IMR-90 (cell line): ENCODE data around the gene ULK1. TPM values are rescaled to one million over a fixed set of nuclear protein-coding genes. Genes with fewer than 3 reads are reported as not detected.

Source experiments
- ATAC-seq: fragments of 200-7000 bp; cut with Tn5 transposase; 2 replicates; pipeline ENCODE4 v1.9.1; 2020; ENCODE audit warnings: low read depth, mild to moderate bottlenecking, moderate library complexity
- BruUV-seq: library from RNA; stranded (reverse); fragments of 400-500 nt; replicated peaks from 2 replicates; lab custom pipeline; 2021; lab: Mats Ljungman, UMichigan
- CTCF ChIA-PET: fragments of 300-600 bp; formaldehyde crosslinking; extraction: SDS; loops from one replicate; lab custom pipeline; 2021; ENCODE audit warnings: antibody characterized with exemption; lab: Yijun Ruan, JAX
- POLR2A ChIA-PET: fragments of 300-600 bp; sonication (Branson Sonifier 250); formaldehyde crosslinking; loops from one replicate; lab custom pipeline; 2022; ENCODE audit warnings: antibody characterized with exemption; ENCODE audit not compliant: unreplicated experiment; lab: Charles Lee
- DNase-seq: peaks from one replicate; pipeline ENCODE4 v3.0.0; 2013
- H2AFZ ChIP-seq: replicated peaks from 2 replicates; pipeline ENCODE3; 2013; ENCODE audit warnings: low read length, mild to moderate bottlenecking; ENCODE audit not compliant: poor library complexity
- H2AK5ac ChIP-seq: 2 replicates; pipeline ENCODE4 v1.6.1; 2013; ENCODE audit warnings: low read depth, low read length, inconsistent platforms
- H2AK9ac ChIP-seq: replicated peaks from 2 replicates; pipeline ENCODE3; 2013; ENCODE audit warnings: mild to moderate bottlenecking, low read depth, low read length, moderate library complexity; ENCODE audit not compliant: poor library complexity
- H2BK120ac ChIP-seq: 2 replicates; pipeline ENCODE4 v1.6.1; 2013; ENCODE audit warnings: low read depth, low read length, inconsistent platforms
- H2BK15ac ChIP-seq: 3 replicates; pipeline ENCODE4 v1.6.1; 2013; ENCODE audit warnings: low read depth, low read length, inconsistent platforms
- H2BK20ac ChIP-seq: 2 replicates; pipeline ENCODE4 v1.6.1; 2013; ENCODE audit warnings: low read depth, mild to moderate bottlenecking, inconsistent platforms, low read length, moderate library complexity
- H2BK5ac ChIP-seq: 2 replicates; pipeline ENCODE4 v1.6.1; 2013; ENCODE audit warnings: mild to moderate bottlenecking, low read depth, low read length, inconsistent platforms; ENCODE audit not compliant: poor library complexity, severe bottlenecking
- H3K14ac ChIP-seq: replicated peaks from 2 replicates; pipeline ENCODE4 v1.6.1; 2013; ENCODE audit warnings: low read depth, low read length, inconsistent platforms
- H3K18ac ChIP-seq: 2 replicates; pipeline ENCODE4 v1.6.1; 2013; ENCODE audit warnings: low read depth, low read length, control low read depth
- H3K23ac ChIP-seq: 2 replicates; pipeline ENCODE4 v1.6.1; 2013; ENCODE audit warnings: low read depth, low read length, inconsistent platforms
- H3K27ac ChIP-seq: 2 replicates; pipeline ENCODE4 v1.5.1; 2013; ENCODE audit warnings: mild to moderate bottlenecking, control low read depth, low read length; ENCODE audit not compliant: insufficient read depth
- H3K27me3 ChIP-seq: 2 replicates; pipeline ENCODE4 v1.6.1; 2013; ENCODE audit warnings: low read length; ENCODE audit not compliant: control insufficient read depth, insufficient read depth
- H3K36me3 ChIP-seq: 2 replicates; pipeline ENCODE4 v1.6.1; 2013; ENCODE audit warnings: low read length, mixed read lengths; ENCODE audit not compliant: control insufficient read depth, insufficient read depth
- H3K4ac ChIP-seq: 2 replicates; pipeline ENCODE4 v1.6.1; 2013; ENCODE audit warnings: low read depth, low read length, inconsistent platforms
- H3K4me1 ChIP-seq: 2 replicates; pipeline ENCODE4 v1.6.1; 2013; ENCODE audit warnings: low read length, mixed read lengths; ENCODE audit not compliant: control insufficient read depth, insufficient read depth
- H3K4me2 ChIP-seq: 2 replicates; pipeline ENCODE4 v1.6.1; 2013; ENCODE audit warnings: low read depth, mild to moderate bottlenecking, control low read depth, low read length, moderate library complexity
- H3K4me3 ChIP-seq: 2 replicates; pipeline ENCODE4 v1.5.1; 2013; ENCODE audit warnings: low read depth, mild to moderate bottlenecking, control low read depth, low read length, moderate library complexity; ENCODE audit not compliant: insufficient read depth
- H3K56ac ChIP-seq: 2 replicates; pipeline ENCODE4 v1.6.1; 2013; ENCODE audit warnings: low read length, inconsistent platforms; ENCODE audit not compliant: insufficient read depth; ENCODE audit errors: extremely low read depth
- H3K79me1 ChIP-seq, 2 experiments: 2 replicates each; pipeline ENCODE4 v1.6.1; 2013; ENCODE audit warnings: low read length in 2 of 2, inconsistent platforms in 1 of 2, low read depth in 1 of 2
- H3K9ac ChIP-seq: 2 replicates; pipeline ENCODE4 v1.6.1; 2013; ENCODE audit warnings: low read depth, low read length, control low read depth
- H3K9me1 ChIP-seq: 2 replicates; pipeline ENCODE4 v1.6.1; 2013; ENCODE audit warnings: low read length, inconsistent platforms; ENCODE audit not compliant: insufficient read depth
- H3K9me3 ChIP-seq: 2 replicates; pipeline ENCODE4 v1.6.1; 2013; ENCODE audit warnings: low read length; ENCODE audit not compliant: control insufficient read depth, insufficient read depth
- H4K20me1 ChIP-seq: 2 replicates; pipeline ENCODE4 v1.6.1; 2013; ENCODE audit warnings: low read length, inconsistent platforms; ENCODE audit not compliant: insufficient read depth
- H4K5ac ChIP-seq: 2 replicates; pipeline ENCODE4 v1.6.1; 2013; ENCODE audit warnings: mild to moderate bottlenecking, low read depth, low read length, control low read depth
- H4K8ac ChIP-seq, 2 experiments: 2 replicates each; pipeline ENCODE4 v1.6.1; 2013; ENCODE audit warnings: low read depth in 2 of 2, low read length in 2 of 2, control low read depth in 1 of 2, inconsistent platforms in 1 of 2
- H4K91ac ChIP-seq: 2 replicates; pipeline ENCODE4 v1.6.1; 2013; ENCODE audit warnings: low read depth, low read length, inconsistent platforms; ENCODE audit not compliant: insufficient read depth
- MAZ ChIP-seq: IDR thresholded peaks from 2 replicates; pipeline ENCODE4 v1.6.1; 2012; ENCODE audit warnings: low read depth, mild to moderate bottlenecking, low read length, improper control_type of control experiment, moderate library complexity, borderline replicate concordance
- WGBS, 2 experiments: methylation state at CpG; one replicate each; pipeline versions ENCODE4 v1.1.5 to v1.1.7; 2013; ENCODE audit warnings: missing lambda C conversion rate in 2 of 2; ENCODE audit not compliant: insufficient read length in 1 of 2; ENCODE audit errors: extremely low coverage in 2 of 2; 5-methylcytosine and 5-hydroxymethylcytosine counted together
- dilution Hi-C: fragments of 300-500 bp; cut with HindIII; formaldehyde crosslinking; loops from one replicate; pipeline ENCODE4 v1.14.3; 2018; ENCODE audit warnings: low sequenced_read_pairs; ENCODE audit not compliant: unreplicated experiment
- in situ Hi-C: fragments of 300-500 bp; cut with MboI; formaldehyde crosslinking; loops from 3 replicates; pipeline ENCODE4 v1.14.3; 2019; ENCODE audit warnings: low sequenced_read_pairs, inconsistent platforms, mixed read lengths
- intact Hi-C: fragments of 100-400 bp; cut with micrococcal nuclease; formaldehyde crosslinking; loops from 2 replicates; pipeline ENCODE4 v1.10.0; 2022
- polyA plus RNA-seq, 3 experiments: library from polyadenylated mRNA; depleted of rRNA; stranded (reverse); fragments of >200 nt; gene quantifications; 2 replicates each; pipeline ENCODE4 v1.2.3, GENCODE V29; 2012; ENCODE audit warnings: low replicate concordance in 1 of 3
- total RNA-seq: library from RNA; depleted of rRNA; stranded (reverse); fragments of >200 nt; gene quantifications from 2 replicates; pipeline ENCODE4 v1.2.3, GENCODE V29; 2012

The ULK1 gene
- total and polyA plus RNA-seq, 2 of the 4 experiments (the other 2 are of a cell fraction), result 1.8 to 19.2 TPM

DNA sequence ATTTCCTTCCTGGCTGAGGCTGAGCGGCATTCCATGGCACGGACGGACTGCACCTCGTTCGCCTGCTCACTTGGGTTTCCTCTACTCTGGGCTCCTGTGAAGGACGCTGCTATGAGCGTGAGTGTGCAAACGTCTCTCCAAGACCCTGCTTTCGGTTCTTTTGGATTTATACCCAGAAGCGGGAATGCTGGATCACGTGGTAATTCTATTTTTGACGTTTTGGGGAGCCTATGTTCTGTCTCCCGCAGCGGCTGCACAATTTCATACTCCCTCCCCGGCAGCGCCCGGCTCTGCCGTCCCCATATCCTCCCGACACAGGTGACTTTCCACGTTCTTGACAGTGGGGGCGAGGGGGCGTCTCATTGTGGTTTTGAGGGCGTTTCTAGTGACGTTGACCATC is 45.7 kb upstream of the ULK1 start:
- Histone ChIP-seq H3K79me1 (no peaks in the 10 kb centered on the region), H3K27me3 (no peaks in the 10 kb centered on the region), H4K20me1 (no peaks in the 10 kb centered on the region; the same call in 1 of the 2 replicates), H2AFZ (no peak overlapping the region), H2BK5ac (no peak overlapping the region), H4K5ac (no peak overlapping the region), H3K14ac (no peak overlapping the region), H3K23ac (no peak overlapping the region), H2BK15ac (no peak overlapping the region), H3K4me3 (no peak overlapping the region), H2AK5ac (no peak overlapping the region), H4K91ac (no peak overlapping the region), H3K36me3 (no peaks in the 10 kb centered on the region), H3K4ac (no peak overlapping the region), H3K4me2 (no peak overlapping the region), H4K8ac (no peak overlapping the region), H2BK120ac (no peak overlapping the region), H3K27ac (no peak overlapping the region), H3K18ac (no peak overlapping the region), H3K56ac (no peak overlapping the region), H3K9me1 (no peaks in the 10 kb centered on the region), H2AK9ac (no peak overlapping the region), H3K4me1 (peaks cover 6% of the 10 kb centered on the region), H3K9me3 (no peaks in the 10 kb centered on the region), H2BK20ac (no peak overlapping the region), H3K9ac (no peak overlapping the region)
- no peak for DNase-seq
- dilution Hi-C loops (no loop called here), intact Hi-C loops (no loop called here), in situ Hi-C loops (loop anchor here (25.0 kb wide), 1 partner anchor 736 kb away; no protein-coding TSS in a partner anchor)
- ATAC-seq, result no peak
- no peak for TF ChIP-seq MAZ
- 93% methylated on average over 21 of the region's 24 CpGs; no CpG with 5 or more reads in 1 of the 2 experiments for WGBS, 2 experiments
- no TSS peak for BruUV-seq
- POLR2A ChIA-PET, result no interaction called here
- CTCF ChIA-PET, result no interaction called here
